Pancreas (tissue), 10 donors: Measurements from ENCODE around the gene PVALEF. TPM values are rescaled to one million over a fixed set of nuclear protein-coding genes. Genes with fewer than 3 reads are reported as not detected.

Experiments
- ATAC-seq, 4 donors: fragments of 200-7000 bp; cut with Tn5 transposase; one replicate each; pipeline versions ENCODE4 v1.8.0 to v1.9.1; 2020; ENCODE audit warnings: mild to moderate bottlenecking in 4 of 4, moderate library complexity in 4 of 4
- DNase-seq, 6 donors: peaks; one replicate each; pipeline ENCODE4 v3.0.0-alpha.2; 2020
- FAIRE-seq: peaks from 2 replicates; lab custom pipeline; 2012; peaks lifted over from hg19 to GRCh38; lab: Jason Lieb, UNC
- H3K27ac ChIP-seq, 4 donors: fragments of 200-600 bp; sonication (generic); 1 replicate in 3 of 4; 2 replicates in 1 of 4; pipeline versions ENCODE4 v1.5.0 to v1.8.0; 2020
- H3K27me3 ChIP-seq, 4 donors: fragments of 200-600 bp; one replicate each; pipeline ENCODE4 v1.8.0; 2021
- H3K36me3 ChIP-seq, 3 donors: fragments of 200-600 bp; sonication (generic) in 1 of 3; one replicate each; pipeline versions ENCODE4 v1.5.0 to v1.8.0; 2020 to 2021
- H3K4me1 ChIP-seq, 3 donors: fragments of 200-600 bp; one replicate each; pipeline ENCODE4 v1.8.0; 2021
- H3K4me3 ChIP-seq, 4 donors: fragments of 200-600 bp; sonication (generic) in 2 of 4; one replicate each; pipeline versions ENCODE4 v1.5.0 to v1.8.0; 2020 to 2021
- H3K9me3 ChIP-seq, 4 donors: fragments of 200-600 bp; one replicate each; pipeline ENCODE4 v1.8.0; 2021
- WGBS, 2 donors: extraction: QIAGEN DNeasy Blood & Tissue Kit; methylation state at CpG; one replicate each; pipeline ENCODE4 v1.1.7; 2013; 5-methylcytosine and 5-hydroxymethylcytosine counted together
- intact Hi-C, 3 donors: fragments of 100-400 bp; cut with DNase I; formaldehyde crosslinking; loops; one replicate each; pipeline versions ENCODE4 v1.11.1 to v1.14.2; 2022
- polyA plus RNA-seq, 2 donors: library from polyadenylated mRNA; stranded (reverse); fragments of 200-250 nt; gene quantifications; one replicate each; pipeline ENCODE4 v1.2.3, GENCODE V29; 2013
- total RNA-seq, 6 donors: library from RNA; stranded (reverse); fragmentation: NEBNext Ultra II Directional in 4 of 6; extraction: Animal tissue kit (Norgen Biotek cat#: 25700) in 4 of 6; gene quantifications; one replicate each; pipeline versions ENCODE4 v1.2.1 to v1.2.4, GENCODE V29; 2021 to 2023
- TF ChIP-seq, protein P1 (sequence below), 4 donors: fragments of 200-600 bp; sonication (generic) in 3 of 4; IDR thresholded peaks; one replicate each; pipeline versions ENCODE4 v1.5.0 to v1.8.0; 2021; ENCODE audit warnings: antibody characterized with exemption in 4 of 4
- donor health status: healthy with polysubstance abuse.
- donor health status: DM: no; HTN: no; CAD: no; lungs with moderate emphysema.
- donor health status: DM: no; HTN: no; CAD: no.
- donor health status: control.
- donor health status: control.
- donor health status: Bipolar disorder and iron deficiency.
- donor health status: DM: yes; HTN: yes; CAD: no.
- donor health status: DM: no; HTN: no; CAD: no.
- donor health status: DM: no; HTN: no; CAD: no.
- donor health status: DM: yes; HTN: yes; CAD: no.

PVALEF gene
- total and polyA plus RNA-seq, 8 donors, result 0.11 to 0.51 (median 0.17) TPM; not detected in 2

- H3K27ac ChIP-seq, result no peak overlapping the region
- H3K4me3 ChIP-seq, result no peak overlapping the region
- H3K27me3 ChIP-seq, result no peaks in the 10 kb centered on the region
- ATAC-seq, result no peak
- no peaks in the 10 kb centered on the region for H3K9me3 ChIP-seq
- DNase-seq, result no peak
- 81 to 90% methylated on average over 31 to 34 of the region's 34 CpGs for WGBS, 2 donors
- no peaks in the 10 kb centered on the region for H3K36me3 ChIP-seq
- intact Hi-C loops, result no loop called here
- no peak for FAIRE-seq
- TF ChIP-seq, protein P1, sequence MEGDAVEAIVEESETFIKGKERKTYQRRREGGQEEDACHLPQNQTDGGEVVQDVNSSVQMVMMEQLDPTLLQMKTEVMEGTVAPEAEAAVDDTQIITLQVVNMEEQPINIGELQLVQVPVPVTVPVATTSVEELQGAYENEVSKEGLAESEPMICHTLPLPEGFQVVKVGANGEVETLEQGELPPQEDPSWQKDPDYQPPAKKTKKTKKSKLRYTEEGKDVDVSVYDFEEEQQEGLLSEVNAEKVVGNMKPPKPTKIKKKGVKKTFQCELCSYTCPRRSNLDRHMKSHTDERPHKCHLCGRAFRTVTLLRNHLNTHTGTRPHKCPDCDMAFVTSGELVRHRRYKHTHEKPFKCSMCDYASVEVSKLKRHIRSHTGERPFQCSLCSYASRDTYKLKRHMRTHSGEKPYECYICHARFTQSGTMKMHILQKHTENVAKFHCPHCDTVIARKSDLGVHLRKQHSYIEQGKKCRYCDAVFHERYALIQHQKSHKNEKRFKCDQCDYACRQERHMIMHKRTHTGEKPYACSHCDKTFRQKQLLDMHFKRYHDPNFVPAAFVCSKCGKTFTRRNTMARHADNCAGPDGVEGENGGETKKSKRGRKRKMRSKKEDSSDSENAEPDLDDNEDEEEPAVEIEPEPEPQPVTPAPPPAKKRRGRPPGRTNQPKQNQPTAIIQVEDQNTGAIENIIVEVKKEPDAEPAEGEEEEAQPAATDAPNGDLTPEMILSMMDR (IDR thresholded peaks at IDR 0.05), result no peak
- H3K4me1 ChIP-seq, result no peaks in the 10 kb centered on the region
These were observed 38.8 kb upstream of the PVALEF start for GRCh38 chr17:81126281-81127132.

- no peaks in the 10 kb centered on the region for H3K36me3 ChIP-seq
- H3K4me1 ChIP-seq, result no peaks in the 10 kb centered on the region
- 75 to 80% methylated on average over 1 to 5 of the region's 5 CpGs for WGBS, 2 donors
- no peak overlapping the region for H3K4me3 ChIP-seq
- no peaks in the 10 kb centered on the region for H3K27me3 ChIP-seq
- intact Hi-C loops, result no loop called here
- H3K27ac ChIP-seq, result no peak overlapping the region
- FAIRE-seq (no peak), DNase-seq (no peak), ATAC-seq (no peak)
- TF ChIP-seq, protein P1 (IDR thresholded peaks at IDR 0.05), result no peak
- H3K9me3 ChIP-seq, result no peaks in the 10 kb centered on the region
These were observed 38.2 kb upstream of the PVALEF start for GRCh38 chr17:81127133-81127455.

DNA sequence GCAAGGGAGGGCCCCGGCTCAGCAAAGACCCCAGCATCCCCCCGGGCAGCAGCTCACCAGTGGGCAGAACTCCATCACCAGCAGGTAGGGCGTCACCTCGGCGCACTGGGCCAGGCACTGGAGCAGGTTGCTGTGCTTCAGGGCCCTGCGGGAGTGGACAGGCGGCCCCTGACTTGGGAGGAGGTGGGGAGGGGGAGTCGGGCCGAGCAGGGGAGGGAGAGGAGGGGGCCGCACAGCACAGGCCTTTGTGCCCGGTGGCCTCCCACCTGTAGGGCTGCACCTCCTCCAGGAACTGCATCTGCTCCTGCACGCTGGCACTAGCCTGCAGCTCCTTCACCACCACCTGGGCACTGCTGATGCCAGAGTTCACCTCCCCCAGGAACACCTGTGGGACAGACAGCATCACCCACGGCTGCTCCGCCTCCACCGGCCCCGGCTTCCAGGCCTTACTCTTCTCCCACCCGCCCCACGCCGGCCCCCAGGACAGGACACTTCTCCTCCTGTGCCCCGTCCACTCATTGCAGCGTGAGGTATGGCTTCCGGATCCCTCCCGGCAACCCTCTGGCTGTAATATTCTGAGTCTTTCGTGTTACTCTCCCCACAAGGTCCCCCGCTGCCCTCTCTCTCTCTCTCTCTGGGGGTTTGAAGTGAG is 37.7 kb upstream of the PVALEF start:
- Histone ChIP-seq H3K4me1 (no peaks in the 10 kb centered on the region), H3K27me3 (no peaks in the 10 kb centered on the region), H3K36me3 (no peaks in the 10 kb centered on the region), H3K4me3 (no peak overlapping the region), H3K27ac (no peak overlapping the region), H3K9me3 (no peaks in the 10 kb centered on the region)
- TF ChIP-seq, protein P1 (IDR thresholded peaks at IDR 0.05), result no peak
- 85 to 90% methylated on average over 21 to 25 of the region's 25 CpGs for WGBS, 2 donors
- no peak for ATAC-seq
- intact Hi-C loops, result no loop called here
- no peak for FAIRE-seq
- DNase-seq, result no peak

DNA sequence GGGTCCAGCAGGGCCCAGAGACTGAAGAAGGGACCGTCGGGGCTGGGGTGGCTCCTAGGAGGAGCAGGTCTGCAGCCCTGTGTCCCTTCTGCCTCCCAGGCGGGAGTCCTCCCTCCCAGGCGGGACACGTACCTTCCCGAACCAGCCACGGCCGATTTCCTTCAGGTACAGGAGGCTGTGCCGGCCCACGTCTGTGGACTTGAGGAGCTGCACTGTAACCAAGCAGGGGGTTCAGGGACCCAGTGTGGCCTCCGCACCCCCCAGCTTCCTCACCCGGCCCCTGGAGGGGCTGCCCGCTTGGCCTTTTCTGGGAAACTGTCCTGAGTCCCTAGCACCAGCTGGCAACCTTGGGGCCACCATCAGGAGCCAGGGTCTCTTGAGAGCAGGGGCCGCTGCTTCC is 37.0 kb upstream of the PVALEF start:
- H3K27ac ChIP-seq, result no peak overlapping the region
- no peaks in the 10 kb centered on the region for H3K27me3 ChIP-seq
- H3K9me3 ChIP-seq, result no peaks in the 10 kb centered on the region
- intact Hi-C loops, result no loop called here
- TF ChIP-seq, protein P1 (IDR thresholded peaks at IDR 0.05), result no peak
- ATAC-seq (no peak), FAIRE-seq (no peak), DNase-seq (no peak)
- H3K4me1 ChIP-seq, result no peaks in the 10 kb centered on the region
- no peak overlapping the region for H3K4me3 ChIP-seq
- no peaks in the 10 kb centered on the region for H3K36me3 ChIP-seq
- 90 to 93% methylated on average over 14 of the region's 14 CpGs for WGBS, 2 donors

DNA sequence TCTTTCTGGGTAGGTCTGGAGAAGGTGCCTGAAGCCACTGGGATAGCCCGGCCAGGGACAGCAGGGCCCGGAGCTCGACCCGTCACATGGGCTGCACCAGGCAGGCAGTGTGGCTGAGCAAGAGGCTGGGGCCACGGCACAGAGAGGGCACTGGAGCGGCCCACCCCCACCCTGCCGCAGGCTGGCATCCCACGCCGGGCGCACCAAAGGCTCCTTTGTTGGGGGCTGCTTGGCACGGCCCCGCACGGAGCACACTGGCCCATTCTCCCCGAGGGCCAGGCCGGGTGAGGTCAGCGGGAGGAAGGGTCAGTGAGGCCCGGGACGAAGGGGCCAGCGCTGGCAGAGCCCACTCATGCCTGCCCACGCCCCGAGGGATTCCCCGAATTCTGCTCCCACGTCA is 36.5 kb upstream of the PVALEF start:
- intact Hi-C loops, result no loop called here
- WGBS, 2 donors, result 94 to 95% methylated on average over 23 of the region's 23 CpGs
- FAIRE-seq (no peak), ATAC-seq (no peak), DNase-seq (no peak)
- no peaks in the 10 kb centered on the region for H3K27me3 ChIP-seq
- no peaks in the 10 kb centered on the region for H3K4me1 ChIP-seq
- H3K27ac ChIP-seq, result no peak overlapping the region
- TF ChIP-seq, protein P1 (IDR thresholded peaks at IDR 0.05), result no peak
- H3K36me3 ChIP-seq, result no peaks in the 10 kb centered on the region
- no peak overlapping the region for H3K4me3 ChIP-seq
- no peaks in the 10 kb centered on the region for H3K9me3 ChIP-seq
